SK-MEL-5 (cell line): ENCODE results near the gene TICRR. TPM values are rescaled to one million over a fixed set of nuclear protein-coding genes. Genes with fewer than 3 reads are reported as not detected.
A peak's percentile ranks its signal among the peaks of the same experiment; 100 is the strongest.
"Not testable (repeated sequence)": the region's sequence is repeated elsewhere in the genome, so short reads cannot be mapped to it uniquely, and the experiment has no call there.

Experiments
- DNase-seq: peaks from one replicate; pipeline ENCODE4 v3.0.0-alpha.2; 2016; ENCODE audit warnings: low read depth, low spot score
- in situ Hi-C: cut with HindIII; loops from 2 replicates; pipeline ENCODE4 v1.10.0; 2016; ENCODE audit warnings: low sequenced_read_pairs, high pct_unique_total_duplicates, low pct_unique_long_range_greater_than_20kb
- polyA plus RNA-seq, 2 experiments: library from polyadenylated mRNA; depleted of rRNA; stranded (reverse); fragments of >200 nt; gene quantifications; 2 replicates each; pipeline ENCODE4 v1.2.3, GENCODE V29; 2015
- total RNA-seq: library from RNA; depleted of rRNA; stranded (reverse); fragments of >200 nt; shearing (Covaris generic); gene quantifications from 2 replicates; pipeline ENCODE4 v1.2.3, GENCODE V29; 2014; rRNA removed

Gene TICRR, protein sequence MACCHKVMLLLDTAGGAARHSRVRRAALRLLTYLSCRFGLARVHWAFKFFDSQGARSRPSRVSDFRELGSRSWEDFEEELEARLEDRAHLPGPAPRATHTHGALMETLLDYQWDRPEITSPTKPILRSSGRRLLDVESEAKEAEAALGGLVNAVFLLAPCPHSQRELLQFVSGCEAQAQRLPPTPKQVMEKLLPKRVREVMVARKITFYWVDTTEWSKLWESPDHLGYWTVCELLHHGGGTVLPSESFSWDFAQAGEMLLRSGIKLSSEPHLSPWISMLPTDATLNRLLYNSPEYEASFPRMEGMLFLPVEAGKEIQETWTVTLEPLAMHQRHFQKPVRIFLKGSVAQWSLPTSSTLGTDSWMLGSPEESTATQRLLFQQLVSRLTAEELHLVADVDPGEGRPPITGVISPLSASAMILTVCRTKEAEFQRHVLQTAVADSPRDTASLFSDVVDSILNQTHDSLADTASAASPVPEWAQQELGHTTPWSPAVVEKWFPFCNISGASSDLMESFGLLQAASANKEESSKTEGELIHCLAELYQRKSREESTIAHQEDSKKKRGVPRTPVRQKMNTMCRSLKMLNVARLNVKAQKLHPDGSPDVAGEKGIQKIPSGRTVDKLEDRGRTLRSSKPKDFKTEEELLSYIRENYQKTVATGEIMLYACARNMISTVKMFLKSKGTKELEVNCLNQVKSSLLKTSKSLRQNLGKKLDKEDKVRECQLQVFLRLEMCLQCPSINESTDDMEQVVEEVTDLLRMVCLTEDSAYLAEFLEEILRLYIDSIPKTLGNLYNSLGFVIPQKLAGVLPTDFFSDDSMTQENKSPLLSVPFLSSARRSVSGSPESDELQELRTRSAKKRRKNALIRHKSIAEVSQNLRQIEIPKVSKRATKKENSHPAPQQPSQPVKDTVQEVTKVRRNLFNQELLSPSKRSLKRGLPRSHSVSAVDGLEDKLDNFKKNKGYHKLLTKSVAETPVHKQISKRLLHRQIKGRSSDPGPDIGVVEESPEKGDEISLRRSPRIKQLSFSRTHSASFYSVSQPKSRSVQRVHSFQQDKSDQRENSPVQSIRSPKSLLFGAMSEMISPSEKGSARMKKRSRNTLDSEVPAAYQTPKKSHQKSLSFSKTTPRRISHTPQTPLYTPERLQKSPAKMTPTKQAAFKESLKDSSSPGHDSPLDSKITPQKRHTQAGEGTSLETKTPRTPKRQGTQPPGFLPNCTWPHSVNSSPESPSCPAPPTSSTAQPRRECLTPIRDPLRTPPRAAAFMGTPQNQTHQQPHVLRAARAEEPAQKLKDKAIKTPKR (N-terminal part only)
- total RNA-seq: 3.2 and 3.7 TPM in 2 replicates
- polyA plus RNA-seq (2015; cell fraction: cytosol; rRNA removed): 5.4 and 7.1 TPM in 2 replicates
- 12.1 and 19.2 TPM in 2 replicates for polyA plus RNA-seq (2015; cell fraction: nucleus; rRNA removed)

DNA sequence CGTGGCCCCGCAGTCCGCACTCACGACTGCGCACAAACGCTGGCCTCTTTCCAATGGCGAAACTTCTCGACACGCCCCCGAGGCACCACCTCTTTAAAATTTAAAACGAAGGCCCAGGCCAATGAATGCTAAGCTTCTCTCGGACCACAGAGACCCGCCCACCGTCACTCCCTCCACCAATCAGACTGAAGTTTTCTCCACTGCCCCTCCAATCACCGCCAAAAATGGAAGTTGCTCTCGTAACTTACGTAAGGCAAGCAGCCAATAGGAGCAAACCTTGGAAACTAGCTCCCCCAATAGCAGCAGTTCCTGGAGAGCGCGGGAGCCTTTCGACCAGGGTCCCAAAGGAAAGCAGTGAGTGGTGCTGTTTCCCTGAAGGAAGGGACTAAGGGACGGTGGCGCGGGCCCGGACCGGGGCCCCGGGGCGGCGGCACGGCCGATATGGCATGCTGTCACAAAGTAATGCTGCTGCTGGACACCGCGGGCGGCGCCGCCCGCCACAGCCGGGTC is at the start of gene TICRR:
Gene TICRR (plus strand): TSS at position 324 of the 510 bp plus-strand sequence. CDS start 118 bp downstream, at position 442.
- in situ Hi-C loops: no loop called here
- peak; percentile 100 for DNase-seq

DNA sequence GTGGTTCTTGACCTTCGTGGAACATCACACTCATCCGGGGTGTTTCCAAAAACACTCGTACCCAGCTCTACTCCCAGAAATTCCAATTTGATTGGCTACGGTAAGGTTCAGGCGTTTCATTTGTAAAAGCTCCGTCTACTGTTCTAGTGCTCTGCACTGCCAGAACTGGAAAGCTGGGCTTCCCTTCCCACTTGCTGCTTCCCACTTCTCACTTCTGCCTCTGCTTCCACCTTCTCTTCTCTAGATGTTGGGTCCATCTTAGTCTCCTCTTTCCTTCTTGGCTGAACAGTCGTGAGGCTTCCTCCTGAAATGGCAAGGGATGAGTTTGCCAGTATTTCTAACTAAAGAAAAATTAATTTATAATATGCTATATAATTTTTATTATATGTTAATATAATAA is 49.1 kb upstream of the TICRR start:
- in situ Hi-C loops: no loop called here
- DNase-seq: no peak

DNA sequence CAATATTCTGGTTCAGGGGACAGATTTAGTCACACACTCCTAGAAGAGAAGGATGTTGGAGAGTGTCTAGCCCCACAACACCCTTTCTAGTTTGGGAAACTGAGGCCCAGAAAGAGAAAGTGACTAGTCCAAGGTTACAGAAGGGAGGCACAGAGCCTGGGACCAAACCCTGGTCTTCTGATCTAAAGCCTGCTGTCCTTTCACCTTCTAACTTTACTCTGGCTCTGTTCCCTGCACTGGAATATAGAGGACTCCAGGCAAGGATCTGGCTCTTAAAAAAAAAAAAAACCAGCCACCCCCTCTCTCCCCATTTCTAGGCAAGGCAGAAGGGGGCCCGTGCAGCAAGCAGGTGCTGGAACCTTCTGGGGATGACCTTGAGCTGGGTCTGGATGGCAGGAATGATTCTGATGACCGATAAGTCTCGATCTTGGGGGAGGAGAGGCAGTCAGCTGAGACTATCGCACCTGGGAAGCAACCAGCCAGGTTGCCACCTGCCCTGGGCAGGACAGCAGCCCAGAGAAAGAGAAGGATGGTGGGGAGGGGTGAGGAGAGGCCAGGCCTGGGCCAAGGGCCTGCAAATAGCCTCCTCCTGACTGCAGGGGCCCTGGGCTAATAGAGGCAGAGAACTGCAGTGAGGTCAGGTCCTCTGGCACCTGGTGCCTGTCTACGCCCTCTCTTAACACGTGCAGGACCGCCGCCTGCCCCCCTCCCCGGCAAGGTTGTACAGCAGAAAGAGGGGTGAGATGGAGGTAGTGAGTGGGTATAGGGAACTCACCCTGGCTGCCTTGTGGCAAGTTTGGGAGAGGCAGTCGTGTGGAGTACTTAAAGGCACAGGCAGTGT is 48.4 kb upstream of the TICRR start:
- in situ Hi-C loops: no loop called here
- DNase-seq: no peak

DNA sequence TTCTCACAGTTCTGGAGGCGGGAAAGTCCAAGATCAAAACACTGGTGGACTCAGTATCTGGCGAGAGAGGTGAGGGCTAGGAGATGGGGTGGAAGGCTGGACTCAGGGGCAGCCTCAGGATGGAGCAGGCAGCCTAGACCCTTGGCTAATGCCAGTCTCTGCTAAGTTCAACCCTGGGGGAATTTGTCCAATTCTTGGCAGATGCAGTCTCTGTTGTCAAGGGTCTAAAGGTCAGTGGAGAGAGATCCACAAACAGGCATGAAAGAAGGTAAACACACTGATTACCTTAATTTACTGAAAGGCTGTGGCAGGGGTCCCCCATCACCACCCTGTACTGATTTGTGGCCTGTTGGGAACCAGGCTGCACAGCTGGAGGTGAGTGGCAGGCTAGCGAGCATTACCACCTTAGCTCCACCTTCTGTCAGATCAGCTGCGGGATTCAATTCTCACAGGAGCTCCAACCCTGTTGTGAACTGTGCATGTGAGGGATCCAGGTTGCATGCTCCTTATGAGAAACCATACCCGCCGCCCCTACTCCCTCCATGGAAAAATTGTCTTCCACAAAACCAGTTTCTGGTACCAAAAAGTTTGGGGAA is 46.4 kb upstream of the TICRR start:
- in situ Hi-C loops: no loop called here
- no peak for DNase-seq

DNA sequence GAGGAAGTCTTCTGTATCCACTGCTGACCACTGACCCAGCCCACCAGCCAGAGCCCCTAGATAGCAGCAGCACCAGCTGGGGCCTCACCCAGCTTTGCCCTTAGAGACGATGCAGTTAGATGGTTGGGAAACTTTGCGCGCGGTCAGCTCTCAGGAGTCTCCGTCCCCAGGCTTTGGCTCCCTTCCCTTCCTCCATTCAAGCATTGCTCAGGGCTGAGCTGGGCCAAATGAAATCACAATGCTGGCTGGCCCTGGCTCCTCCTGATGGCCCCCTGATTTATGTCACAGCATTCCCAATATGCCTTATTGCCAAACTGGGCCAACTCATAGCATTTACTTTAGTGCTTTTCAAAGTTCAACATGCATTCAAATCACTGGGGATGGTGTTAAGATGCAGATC is 44.3 kb upstream of the TICRR start:
- in situ Hi-C loops: no loop called here
- DNase-seq: no peak

DNA sequence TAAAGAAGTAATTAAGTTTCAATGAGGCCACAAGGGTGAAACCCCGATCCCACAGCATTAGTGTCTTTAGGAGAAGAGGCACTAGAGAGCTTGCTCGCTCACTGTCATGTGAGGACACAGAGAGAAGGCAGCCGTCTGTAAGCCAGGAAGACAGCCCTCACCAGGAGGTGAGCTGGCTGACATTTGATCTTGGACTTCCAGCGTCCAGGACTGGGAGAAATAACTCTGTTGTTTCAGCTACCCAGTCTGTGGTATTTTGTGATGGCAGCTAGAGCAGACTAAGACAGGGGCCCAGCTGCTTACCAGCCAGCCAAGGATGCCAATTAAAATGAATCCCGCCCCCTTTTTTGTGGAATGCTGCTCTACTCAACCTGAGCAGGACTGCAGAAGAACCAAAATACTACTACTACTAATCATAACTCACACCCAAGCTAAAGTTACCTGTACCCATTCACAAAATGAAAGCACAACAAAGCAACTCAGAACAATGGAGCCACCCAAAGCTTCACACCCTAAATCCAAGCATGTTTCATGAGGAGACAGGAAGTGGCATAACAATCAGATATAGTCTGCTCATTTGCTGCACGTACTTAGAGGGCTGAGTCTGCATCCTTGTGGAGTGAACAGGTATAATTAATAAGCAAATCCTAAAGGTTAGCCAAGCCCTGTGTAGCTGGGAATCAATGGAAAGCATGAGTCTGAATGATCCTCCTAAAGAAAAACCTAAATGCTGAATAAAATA is 43.3 kb upstream of the TICRR start:
- in situ Hi-C loops: no loop called here
- peak; percentile 73 for DNase-seq

DNA sequence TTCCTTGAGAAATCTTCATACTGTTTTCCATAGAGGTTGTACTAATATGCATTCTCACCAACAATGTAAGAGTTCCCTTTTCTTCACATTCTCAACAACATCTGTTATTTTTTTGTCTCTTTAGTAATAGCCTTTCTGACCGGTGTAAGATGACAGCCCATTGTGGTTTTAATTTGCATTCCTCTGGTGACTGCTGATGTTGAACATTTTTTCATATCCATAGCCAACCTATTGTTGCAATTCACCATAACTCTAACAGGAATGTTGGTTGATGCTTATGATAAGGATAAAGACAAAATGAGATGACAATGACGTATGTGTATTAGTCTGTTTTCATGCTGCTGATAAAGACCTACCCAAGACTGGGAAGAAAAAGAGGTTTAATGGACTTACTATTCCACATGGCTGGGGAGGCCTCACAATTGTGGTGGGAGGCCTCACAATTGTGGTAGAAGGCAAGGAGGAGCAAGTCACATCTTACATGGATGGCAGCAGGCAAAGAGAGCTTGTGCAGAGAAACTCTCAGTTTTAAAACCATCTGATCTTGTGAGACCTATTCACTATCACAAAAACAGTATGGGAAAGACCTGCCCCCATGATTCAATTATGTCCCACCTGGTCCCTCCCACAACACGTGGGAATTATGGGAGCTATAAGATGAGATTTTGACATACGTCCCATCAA is 41.3 kb upstream of the TICRR start:
- in situ Hi-C loops: no loop called here
- DNase-seq: no peak

DNA sequence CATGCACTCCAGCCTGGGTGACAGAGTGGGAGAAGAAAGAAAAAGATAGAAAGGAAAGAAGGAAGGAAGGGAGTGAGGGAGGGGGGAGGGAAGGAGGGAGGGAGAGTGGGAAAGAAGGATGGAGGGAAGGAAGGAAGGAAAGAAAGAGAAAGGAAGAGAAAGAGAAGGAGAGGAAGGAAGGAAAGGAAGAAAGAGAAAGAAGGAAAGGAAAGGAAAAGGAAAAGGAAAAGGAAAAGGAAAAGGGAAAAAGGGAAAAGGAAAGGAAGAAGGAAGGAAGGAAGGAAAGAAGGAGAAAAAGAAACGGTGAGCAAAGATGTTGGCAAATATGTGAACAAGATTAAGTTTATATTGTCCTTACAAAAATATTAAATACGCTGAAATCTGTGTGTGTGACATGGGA is 36.2 kb upstream of the TICRR start:
- in situ Hi-C loops: no loop called here
- DNase-seq: no peak

DNA sequence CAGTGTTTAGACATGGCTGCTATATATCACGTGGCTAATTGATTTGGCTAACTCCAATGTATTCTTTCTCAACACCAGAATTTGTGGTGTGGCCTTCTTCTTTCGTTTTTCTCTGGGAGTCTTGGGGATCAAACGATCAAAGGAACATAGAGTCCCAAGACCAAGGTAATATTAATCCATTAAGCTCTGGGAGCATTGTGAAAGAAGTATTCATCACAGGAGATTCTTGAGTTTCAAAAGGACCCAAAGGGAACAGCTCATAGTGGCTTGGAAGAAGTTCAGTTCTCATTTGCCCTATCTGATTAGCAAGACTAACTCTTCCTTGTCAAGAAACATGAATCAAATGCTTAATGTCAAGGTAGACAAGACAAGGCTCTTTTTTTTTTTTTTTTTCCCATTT is 32.9 kb upstream of the TICRR start:
- in situ Hi-C loops: no loop called here

DNA sequence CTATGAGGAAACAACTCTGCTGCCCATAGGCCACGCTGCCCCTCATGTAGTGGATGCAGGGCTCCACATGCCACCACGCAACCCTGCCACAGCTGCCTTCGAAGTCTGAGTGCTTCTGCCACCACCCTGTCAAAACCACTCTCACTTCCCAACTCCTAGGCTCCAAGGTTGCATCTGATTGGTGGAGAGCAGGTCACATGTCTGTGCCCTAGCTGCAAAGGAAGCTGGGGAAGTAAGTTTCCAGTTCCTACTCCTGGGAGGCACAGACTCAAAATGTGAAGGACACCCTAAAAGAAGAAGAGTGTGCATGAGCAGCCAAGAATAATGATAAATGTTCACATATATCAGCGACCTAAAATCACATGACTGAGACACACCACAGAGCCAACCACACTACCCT is 31.9 kb upstream of the TICRR start:
- in situ Hi-C loops: no loop called here
- DNase-seq: no peak

More for the DNA sequence above, 32.9 kb upstream of the TICRR start:
- no peak for DNase-seq

DNA sequence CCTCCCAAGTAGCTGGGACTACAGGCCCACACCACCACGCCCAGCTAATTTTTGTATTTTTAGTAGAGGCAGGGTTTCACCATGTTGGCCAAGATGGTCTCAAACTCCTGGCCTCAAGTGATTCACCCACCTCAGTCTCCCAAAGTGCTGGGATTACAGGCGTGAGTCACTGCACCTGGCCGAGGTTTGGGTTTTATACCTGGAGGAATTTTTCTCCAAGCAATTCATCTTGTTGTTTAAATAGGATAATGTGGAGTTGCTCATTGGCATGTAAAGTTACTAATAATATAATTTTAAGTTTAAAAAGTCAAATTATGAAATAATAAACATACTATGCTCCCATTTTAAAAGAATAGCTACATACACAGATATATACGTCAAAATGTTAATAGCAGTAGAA is 26.1 kb upstream of the TICRR start:
- DNase-seq, in situ Hi-C loops: not testable (repeated sequence)

DNA sequence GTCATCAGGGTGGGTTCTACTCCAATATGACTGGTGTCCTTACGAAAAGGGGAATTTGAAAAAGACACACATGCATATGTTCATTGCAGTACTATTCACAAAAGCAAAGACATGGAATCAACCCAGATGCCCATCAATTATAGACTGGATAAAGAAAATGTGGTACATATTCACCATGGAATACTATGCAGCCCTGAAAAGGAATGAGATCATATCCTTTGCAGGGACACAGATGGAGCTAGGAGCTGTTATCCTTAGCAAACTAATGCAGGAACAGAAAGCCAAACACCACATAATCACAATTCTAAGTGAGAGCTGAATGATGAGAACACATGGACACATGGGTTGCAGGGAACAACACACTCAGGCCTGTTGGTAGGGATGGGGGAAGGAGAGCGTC is 24.8 kb upstream of the TICRR start:
- in situ Hi-C loops: no loop called here
- DNase-seq: no peak

DNA sequence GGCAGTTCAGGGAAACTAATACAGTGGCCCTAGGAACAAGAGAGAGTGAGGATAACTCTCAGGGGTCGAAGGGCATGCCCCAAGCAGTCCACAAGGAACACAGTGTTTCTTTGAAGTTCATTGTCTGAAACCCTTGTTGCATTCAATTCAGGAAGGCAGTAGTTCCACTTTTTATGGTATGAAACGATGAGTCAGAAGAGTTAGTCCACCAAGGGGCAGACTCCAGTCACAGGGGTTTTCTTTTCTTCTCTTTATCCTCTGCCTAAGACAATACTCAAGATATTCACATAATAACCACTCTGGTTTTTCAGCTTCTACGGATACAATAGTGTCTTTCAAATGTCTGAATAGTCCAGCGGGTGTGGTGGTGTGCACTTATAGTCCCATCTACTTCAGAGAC is 23.7 kb upstream of the TICRR start:
- peak; percentile 26 for DNase-seq
- in situ Hi-C loops: no loop called here

DNA sequence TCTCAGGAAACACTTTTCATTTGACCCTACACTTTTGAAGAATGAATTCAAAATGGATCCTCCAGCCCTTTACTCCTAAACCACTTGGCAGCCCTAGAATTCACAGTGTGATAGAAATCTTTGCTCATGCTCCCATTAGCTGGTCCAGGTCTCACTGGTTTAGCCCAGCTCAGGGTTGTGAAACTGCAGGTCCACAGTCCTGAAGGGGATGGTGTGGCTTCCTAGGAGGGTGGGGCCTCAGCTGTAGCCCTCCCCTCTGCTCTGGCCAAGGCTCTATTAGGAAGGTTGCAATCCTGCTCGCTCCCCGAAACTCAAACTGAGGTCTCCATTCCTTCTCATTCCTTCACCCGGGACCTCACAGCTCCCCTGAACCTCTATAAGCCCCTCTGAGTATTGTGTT is 21.6 kb upstream of the TICRR start:
- no peak for DNase-seq
- in situ Hi-C loops: no loop called here

DNA sequence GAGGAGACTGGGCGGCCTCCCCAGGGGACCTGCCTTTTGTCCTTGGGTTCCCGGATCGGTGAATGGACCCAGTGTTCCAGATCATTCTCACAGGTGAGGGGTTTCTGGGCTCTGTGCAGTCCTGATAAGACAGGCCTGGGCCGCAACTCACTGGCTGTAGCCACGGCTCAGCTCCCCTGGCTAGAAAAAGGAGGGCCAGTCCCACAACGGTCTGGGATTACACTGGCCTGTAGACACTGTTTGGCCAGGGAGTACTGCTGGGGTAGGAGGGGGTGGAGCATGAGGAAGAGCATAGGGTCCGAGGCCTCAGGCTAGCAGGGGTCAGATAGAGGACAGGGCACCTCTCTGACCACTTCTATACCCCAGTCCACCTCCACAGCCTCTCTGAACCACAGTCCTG is 21.0 kb upstream of the TICRR start:
- DNase-seq: no peak
- in situ Hi-C loops: no loop called here
